ENCODE measurements around the gene ODC1. TPM values are rescaled to one million over a fixed set of nuclear protein-coding genes. Genes with fewer than 3 reads are reported as not detected.

ODC1 gene
- total RNA-seq, 1 donor from 2014 or later: 119 TPM

DNA sequence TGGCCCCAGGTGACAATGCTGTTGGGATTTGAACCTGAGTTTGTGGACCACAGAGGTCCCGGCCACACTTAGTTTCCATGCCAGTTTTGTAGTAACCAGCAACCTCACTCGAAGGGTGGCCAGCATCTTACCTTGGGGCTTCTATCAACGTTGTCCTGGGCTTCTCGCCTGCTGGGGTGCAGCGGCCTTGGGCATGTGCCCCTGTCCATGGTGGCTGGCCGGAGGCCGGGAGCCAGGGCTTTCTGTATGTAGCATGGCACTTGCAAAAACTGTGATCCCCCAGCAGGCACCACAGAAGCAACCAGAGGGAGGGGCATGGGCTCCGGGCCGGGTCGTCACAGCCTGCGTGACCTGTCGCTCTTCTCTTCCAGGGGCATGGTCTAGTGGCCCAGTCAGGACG lies 51.7 kb downstream of the ODC1 start:
- peaks cover 3% of the 10 kb centered on the region for H3K4me1 ChIP-seq (ENCODE audit: insufficient read depth, low read length)
- Mint-ChIP-seq H3K4me1 (ENCODE audit: low read depth, unreplicated experiment) (no peaks in the 10 kb centered on the region), H3K36me3 (ENCODE audit: low read depth, unreplicated experiment) (peaks cover 5% of the 10 kb centered on the region), H3K9me3 (ENCODE audit: unreplicated experiment) (no peaks in the 10 kb centered on the region), H3K27ac (ENCODE audit: unreplicated experiment) (no peak overlapping the region), H3K4me3 (ENCODE audit: unreplicated experiment) (no peak overlapping the region), H3K27me3 (ENCODE audit: low read depth, unreplicated experiment) (peaks cover 9% of the 10 kb centered on the region)
- no peak overlapping the region for H2AFZ ChIP-seq (ENCODE audit: low read depth, low read length)
- TF ChIP-seq EZH2 (IDR thresholded peaks at IDR 0.05; ENCODE audit: insufficient read depth, low read length): no peak
- TF ChIP-seq, protein P1, sequence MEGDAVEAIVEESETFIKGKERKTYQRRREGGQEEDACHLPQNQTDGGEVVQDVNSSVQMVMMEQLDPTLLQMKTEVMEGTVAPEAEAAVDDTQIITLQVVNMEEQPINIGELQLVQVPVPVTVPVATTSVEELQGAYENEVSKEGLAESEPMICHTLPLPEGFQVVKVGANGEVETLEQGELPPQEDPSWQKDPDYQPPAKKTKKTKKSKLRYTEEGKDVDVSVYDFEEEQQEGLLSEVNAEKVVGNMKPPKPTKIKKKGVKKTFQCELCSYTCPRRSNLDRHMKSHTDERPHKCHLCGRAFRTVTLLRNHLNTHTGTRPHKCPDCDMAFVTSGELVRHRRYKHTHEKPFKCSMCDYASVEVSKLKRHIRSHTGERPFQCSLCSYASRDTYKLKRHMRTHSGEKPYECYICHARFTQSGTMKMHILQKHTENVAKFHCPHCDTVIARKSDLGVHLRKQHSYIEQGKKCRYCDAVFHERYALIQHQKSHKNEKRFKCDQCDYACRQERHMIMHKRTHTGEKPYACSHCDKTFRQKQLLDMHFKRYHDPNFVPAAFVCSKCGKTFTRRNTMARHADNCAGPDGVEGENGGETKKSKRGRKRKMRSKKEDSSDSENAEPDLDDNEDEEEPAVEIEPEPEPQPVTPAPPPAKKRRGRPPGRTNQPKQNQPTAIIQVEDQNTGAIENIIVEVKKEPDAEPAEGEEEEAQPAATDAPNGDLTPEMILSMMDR (IDR thresholded peaks at IDR 0.05; ENCODE audit: insufficient read depth, low read depth, low read length): no peak
- H4K20me1 ChIP-seq (ENCODE audit: insufficient read depth, low read length): peaks cover 15% of the 10 kb centered on the region
- no peak overlapping the region for H3K27ac ChIP-seq (ENCODE audit: low read depth, low read length)
- H3K79me2 ChIP-seq (ENCODE audit: insufficient read depth, low read length): peaks cover 14% of the 10 kb centered on the region
- H3K9me3 ChIP-seq (ENCODE audit: insufficient read depth, low read depth, low read length): no peaks in the 10 kb centered on the region
- no peak overlapping the region for H3K4me2 ChIP-seq (ENCODE audit: low read length)
- H3K36me3 ChIP-seq (ENCODE audit: insufficient read depth, low read length): no peaks in the 10 kb centered on the region
- H3K27me3 ChIP-seq (ENCODE audit: insufficient read depth, low read length): no peaks in the 10 kb centered on the region
- DNase-seq (ENCODE audit: low read depth) (no peak), FAIRE-seq (no peak)
- H3K4me3 ChIP-seq (ENCODE audit: insufficient read depth, low read depth, low read length): no peak overlapping the region
- no peak overlapping the region for H3K9ac ChIP-seq (ENCODE audit: low read length)

DNA sequence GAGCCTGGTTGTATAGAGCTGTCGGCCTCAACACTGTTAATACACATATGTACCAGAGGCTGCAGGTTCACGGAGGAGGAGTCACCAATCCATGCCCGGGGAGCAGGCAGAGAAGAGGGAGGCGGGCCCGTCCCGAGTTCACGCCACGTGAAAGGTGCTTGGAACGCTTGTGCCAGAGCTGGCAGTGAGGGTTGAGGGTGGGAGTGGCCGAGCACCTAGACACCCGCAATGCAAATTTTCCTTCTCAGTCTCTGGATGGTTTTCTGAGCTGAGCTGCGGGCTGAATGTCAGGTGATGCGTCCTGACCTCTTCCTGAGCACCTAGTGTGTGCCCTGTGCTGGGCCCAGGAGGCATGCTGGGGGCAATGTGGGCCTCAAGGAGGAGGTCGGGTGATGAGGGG lies 52.2 kb downstream of the ODC1 start:
- peaks cover 14% of the 10 kb centered on the region for H3K79me2 ChIP-seq (ENCODE audit: insufficient read depth, low read length)
- no peaks in the 10 kb centered on the region for H3K9me3 Mint-ChIP-seq (ENCODE audit: unreplicated experiment)
- no peak for DNase-seq (ENCODE audit: low read depth)
- no peak overlapping the region for H3K27ac Mint-ChIP-seq (ENCODE audit: unreplicated experiment)
- no peak overlapping the region for H3K4me3 Mint-ChIP-seq (ENCODE audit: unreplicated experiment)
- no peak overlapping the region for H3K4me2 ChIP-seq (ENCODE audit: low read length)
- no peaks in the 10 kb centered on the region for H3K36me3 ChIP-seq (ENCODE audit: insufficient read depth, low read length)
- H3K27me3 ChIP-seq (ENCODE audit: insufficient read depth, low read length): no peaks in the 10 kb centered on the region
- H3K4me3 ChIP-seq (ENCODE audit: insufficient read depth, low read depth, low read length): no peak overlapping the region
- peaks cover 18% of the 10 kb centered on the region for H4K20me1 ChIP-seq (ENCODE audit: insufficient read depth, low read length)
- no peaks in the 10 kb centered on the region for H3K4me1 Mint-ChIP-seq (ENCODE audit: low read depth, unreplicated experiment)
- peaks cover under 1% of the 10 kb centered on the region for H3K36me3 Mint-ChIP-seq (ENCODE audit: low read depth, unreplicated experiment)
- H3K9ac ChIP-seq (ENCODE audit: low read length): no peak overlapping the region
- peaks cover 3% of the 10 kb centered on the region for H3K4me1 ChIP-seq (ENCODE audit: insufficient read depth, low read length)
- no peak overlapping the region for H2AFZ ChIP-seq (ENCODE audit: low read depth, low read length)
- no peak overlapping the region for H3K27ac ChIP-seq (ENCODE audit: low read depth, low read length)
- peaks cover 9% of the 10 kb centered on the region for H3K27me3 Mint-ChIP-seq (ENCODE audit: low read depth, unreplicated experiment)
- TF ChIP-seq EZH2 (IDR thresholded peaks at IDR 0.05; ENCODE audit: insufficient read depth, low read length): no peak
- TF ChIP-seq, protein P1 (IDR thresholded peaks at IDR 0.05; ENCODE audit: insufficient read depth, low read depth, low read length): no peak
- FAIRE-seq: no peak
- H3K9me3 ChIP-seq (ENCODE audit: insufficient read depth, low read depth, low read length): no peaks in the 10 kb centered on the region

DNA sequence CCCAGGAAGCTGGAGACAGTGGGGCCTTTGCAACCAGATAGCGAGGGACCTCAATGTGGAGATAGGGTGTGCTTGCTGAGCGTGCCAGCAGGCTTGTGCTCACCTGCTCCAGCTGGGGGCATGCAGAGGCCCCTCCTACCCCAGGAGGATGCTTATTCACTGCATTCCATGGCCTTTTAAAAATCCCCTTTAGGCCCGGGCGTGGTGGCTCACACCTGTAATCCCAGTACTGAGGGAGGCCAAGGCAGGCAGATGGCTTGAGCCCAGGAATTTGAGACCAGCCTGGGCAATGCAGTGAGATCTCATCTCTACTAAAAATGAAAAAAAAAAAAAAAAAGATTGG lies 54.5 kb downstream of the ODC1 start:
- no peak overlapping the region for H3K4me2 ChIP-seq (ENCODE audit: low read length)
- no peak overlapping the region for H3K4me3 ChIP-seq (ENCODE audit: insufficient read depth, low read depth, low read length)
- no peak overlapping the region for H3K27ac ChIP-seq (ENCODE audit: low read depth, low read length)
- H3K9me3 ChIP-seq (ENCODE audit: insufficient read depth, low read depth, low read length): no peaks in the 10 kb centered on the region
- H2AFZ ChIP-seq (ENCODE audit: low read depth, low read length): no peak overlapping the region
- FAIRE-seq: no peak
- Mint-ChIP-seq H3K4me3 (ENCODE audit: unreplicated experiment) (no peak overlapping the region), H3K9me3 (ENCODE audit: unreplicated experiment) (no peaks in the 10 kb centered on the region), H3K36me3 (ENCODE audit: low read depth, unreplicated experiment) (no peaks in the 10 kb centered on the region), H3K27me3 (ENCODE audit: low read depth, unreplicated experiment) (peaks cover 9% of the 10 kb centered on the region), H3K4me1 (ENCODE audit: low read depth, unreplicated experiment) (peaks cover 3% of the 10 kb centered on the region), H3K27ac (ENCODE audit: unreplicated experiment) (no peak overlapping the region)
- no peak for TF ChIP-seq EZH2 (IDR thresholded peaks at IDR 0.05; ENCODE audit: insufficient read depth, low read length)
- TF ChIP-seq, protein P1 (IDR thresholded peaks at IDR 0.05; ENCODE audit: insufficient read depth, low read depth, low read length): no peak
- H3K4me1 ChIP-seq (ENCODE audit: insufficient read depth, low read length): peaks cover 15% of the 10 kb centered on the region
- H3K79me2 ChIP-seq (ENCODE audit: insufficient read depth, low read length): peaks cover 18% of the 10 kb centered on the region
- peaks cover 30% of the 10 kb centered on the region for H4K20me1 ChIP-seq (ENCODE audit: insufficient read depth, low read length)
- DNase-seq (ENCODE audit: low read depth): no peak
- no peaks in the 10 kb centered on the region for H3K27me3 ChIP-seq (ENCODE audit: insufficient read depth, low read length)
- no peak overlapping the region for H3K9ac ChIP-seq (ENCODE audit: low read length)
- no peaks in the 10 kb centered on the region for H3K36me3 ChIP-seq (ENCODE audit: insufficient read depth, low read length)

Data from astrocyte (in vitro differentiated cells and primary cell).